A549 (cell line): ENCODE data around the gene MEF2B. TPM values are rescaled to one million over a fixed set of nuclear protein-coding genes. Genes with fewer than 3 reads are reported as not detected.
"Not testable (repeated sequence)": the region's sequence is repeated elsewhere in the genome, so short reads cannot be mapped to it uniquely, and the experiment has no call there.

Experiments used
- ATAC-seq, 2 experiments: fragments of 200-7000 bp in 1 of 2; fragments of >200 bp in 1 of 2; cut with Nextera tagmentation in 1 of 2; cut with Tn5 transposase in 1 of 2; 3 replicates each; pipeline versions ENCODE4 v1.8.0 to v1.9.1; 2018 to 2020; ENCODE audit warnings: mild to moderate bottlenecking in 1 of 2, moderate library complexity in 1 of 2
- CTCF ChIA-PET: fragments of 300-600 bp; sonication (Branson Sonifier 250); formaldehyde crosslinking; extraction: SDS; loops from one replicate; lab custom pipeline; 2021; ENCODE audit warnings: antibody characterized with exemption, inconsistent platforms; lab: Yijun Ruan, JAX
- POLR2A ChIA-PET: fragments of 350-600 bp; formaldehyde crosslinking; extraction: SDS; loops from one replicate; lab custom pipeline; 2021; ENCODE audit warnings: antibody characterized with exemption, inconsistent platforms; lab: Yijun Ruan, JAX
- DNase-seq, 2 experiments: peaks; one replicate each; pipeline versions ENCODE4 v3.0.0 to v3.0.0-alpha.2; 2011 to 2016; ENCODE audit warnings: low read depth in 1 of 2, low spot score in 1 of 2
- FAIRE-seq: peaks from 2 replicates; lab custom pipeline; 2011; peaks lifted over from hg19 to GRCh38; lab: Jason Lieb, UNC
- H3K27ac ChIP-seq, 2 experiments: fragments of >200 bp; sonication (Bioruptor Twin); formaldehyde crosslinking; 3 replicates each; pipeline ENCODE4 v1.5.1; 2016 to 2017
- H3K4me1 ChIP-seq: fragments of >200 bp; sonication (Bioruptor Twin); formaldehyde crosslinking; 3 replicates; pipeline ENCODE4 v1.6.1; 2016
- H3K4me2 ChIP-seq: fragments of >200 bp; sonication (Bioruptor Twin); formaldehyde crosslinking; 3 replicates; pipeline ENCODE4 v1.6.1; 2016
- H3K4me3 ChIP-seq: fragments of >200 bp; sonication (Bioruptor Twin); formaldehyde crosslinking; 3 replicates; pipeline ENCODE4 v1.5.1; 2016
- H3K9me3 ChIP-seq: fragments of >200 bp; sonication (Bioruptor Twin); formaldehyde crosslinking; 3 replicates; pipeline ENCODE4 v1.6.1; 2016
- ATOH8 ChIP-seq: fragments of 250-450 bp; sonication (Bioruptor Pico); IDR thresholded peaks from 2 replicates; pipeline ENCODE4 v1.5.0; 2020; ENCODE audit warnings: low read depth, mild to moderate bottlenecking, moderate library complexity
- BHLHE40 ChIP-seq: IDR thresholded peaks from 2 replicates; pipeline ENCODE4 v1.6.1; 2012; ENCODE audit warnings: low read depth, low read length, inconsistent platforms
- CBX8 ChIP-seq: fragments of 200-600 bp; sonication (generic); IDR thresholded peaks from 2 replicates; pipeline ENCODE4 v1.6.1; 2016
- EHMT2 ChIP-seq: fragments of 200-600 bp; sonication (generic); IDR thresholded peaks from 2 replicates; pipeline ENCODE4 v1.6.1; 2016; ENCODE audit warnings: antibody characterized with exemption, low read depth, mild to moderate bottlenecking, moderate library complexity
- ELK1 ChIP-seq: fragments of 150-350 bp; IDR thresholded peaks from 2 replicates; pipeline ENCODE4 v1.6.1; 2014; ENCODE audit warnings: low read depth, mild to moderate bottlenecking, low read length
- EP300 ChIP-seq, 2 experiments: fragments of >200 bp; sonication (Bioruptor Twin); formaldehyde crosslinking; IDR thresholded peaks; 2 replicates in 1 of 2; 3 replicates in 1 of 2; pipeline ENCODE4 v1.6.1; 2016 to 2017
- FOSL2 ChIP-seq, 2 experiments: fragments of 450-650 bp in 1 of 2; fragments of >200 bp in 1 of 2; sonication (Bioruptor Twin) in 1 of 2; formaldehyde crosslinking; IDR thresholded peaks; 2 replicates each; pipeline versions ENCODE4 v1.5.0 to v1.6.1; 2016 to 2020; ENCODE audit warnings: mild to moderate bottlenecking in 1 of 2, moderate library complexity in 1 of 2
- KDM1A ChIP-seq: fragments of 200-600 bp; sonication (generic); IDR thresholded peaks from 2 replicates; pipeline ENCODE4 v1.6.1; 2016; ENCODE audit warnings: low read depth, mild to moderate bottlenecking
- KDM5A ChIP-seq: fragments of 200-600 bp; sonication (generic); IDR thresholded peaks from 2 replicates; pipeline ENCODE4 v1.6.1; 2016; ENCODE audit warnings: antibody characterized with exemption, mild to moderate bottlenecking
- NFE2L2 ChIP-seq: fragments of 150-350 bp; conservative IDR thresholded peaks from 2 replicates; pipeline ENCODE4 v1.6.1; 2014; ENCODE audit warnings: low read length
- NPAS2 ChIP-seq: fragments of 250-450 bp; sonication (Bioruptor Pico); IDR thresholded peaks from 2 replicates; pipeline ENCODE4 v1.8.0; 2022; ENCODE audit warnings: mild to moderate bottlenecking, moderate library complexity, borderline replicate concordance
- POLR2A ChIP-seq: IDR thresholded peaks from 2 replicates; pipeline ENCODE4 v1.6.1; 2012; ENCODE audit warnings: mild to moderate bottlenecking, low read length
- RAD21 ChIP-seq, 2 experiments: fragments of >200 bp in 1 of 2; sonication (Bioruptor Twin) in 1 of 2; formaldehyde crosslinking in 1 of 2; IDR thresholded peaks in 1 of 2; conservative IDR thresholded peaks in 1 of 2; 2 replicates in 1 of 2; 3 replicates in 1 of 2; pipeline ENCODE4 v1.6.1; 2012 to 2018; ENCODE audit warnings: inconsistent platforms in 1 of 2
- TP53 ChIP-seq: fragments of 250-450 bp; sonication (Bioruptor Pico); IDR thresholded peaks from 2 replicates; pipeline ENCODE4 v1.5.0; 2021; ENCODE audit warnings: mild to moderate bottlenecking, moderate library complexity
- ZNF302 ChIP-seq: fragments of 250-450 bp; sonication (Bioruptor Pico); IDR thresholded peaks from 2 replicates; pipeline ENCODE4 v1.9.0; 2021; ENCODE audit warnings: inconsistent platforms, mild to moderate bottlenecking, moderate library complexity
- WGBS: methylation state at CpG from one replicate; pipeline ENCODE4 v1.1.6; 2017; ENCODE audit errors: missing lambda C conversion rate; 5-methylcytosine and 5-hydroxymethylcytosine counted together
- polyA plus RNA-seq, 4 experiments: library from polyadenylated mRNA; depleted of rRNA in 3 of 4; stranded (reverse); fragments of >200 nt; fragmentation: RNase III in 1 of 4; extraction: RNeasy Plus Mini Kit Qiagen cat#74134 plus additional on column Dnase treatment in 1 of 4; gene quantifications; 2 replicates in 3 of 4; 3 replicates in 1 of 4; pipeline ENCODE4 v1.2.3, GENCODE V29; 2011 to 2017
- TF ChIP-seq, protein P1 (sequence below): IDR thresholded peaks from 2 replicates; pipeline ENCODE4 v1.6.1; 2012; ENCODE audit warnings: low read depth, borderline replicate concordance
- TF ChIP-seq, protein P2 (sequence below): fragments of 250-450 bp; sonication (Bioruptor Pico); IDR thresholded peaks from 2 replicates; pipeline ENCODE4 v1.5.0; 2021; ENCODE audit warnings: mild to moderate bottlenecking, moderate library complexity, borderline replicate concordance
- TF ChIP-seq, protein P3 (sequence below): fragments of 450-650 bp; IDR thresholded peaks from 2 replicates; pipeline ENCODE4 v1.6.1; 2014; ENCODE audit warnings: antibody characterized with exemption

MEF2B gene
- polyA plus RNA-seq, 2 of the 4 experiments (the other 2 are of a cell fraction): 0.10 to 0.13 TPM

- peak overlapping the region; percentile 67 for H3K4me3 ChIP-seq
- 0 out of 3 replicates have a peak, but pooled peaks cover 7% of the 10 kb centered on the region for H3K4me1 ChIP-seq
- H3K9me3 ChIP-seq: no peaks in the 10 kb centered on the region
- peak overlapping the region; percentile 87 to 96 for H3K27ac ChIP-seq
- WGBS: 61% methylated on average over 15 of the region's 25 CpGs
- POLR2A ChIA-PET: no interaction called here
- ATAC-seq (0 out of 6 replicates have a peak, but pooled peaks of 1 of the 2 experiments have one; percentile 5), FAIRE-seq (no peak), DNase-seq (no peak)
- TF ChIP-seq NPAS2 (CRISPR knock-in tag) (no peak), KDM1A (no peak), BHLHE40 (no peak), KDM5A (no peak), POLR2A (no peak), EP300 (IDR thresholded peaks at IDR 0.05) (no peak), EHMT2 (no peak), FOSL2 (IDR thresholded peaks at IDR 0.05) (no peak), FOSL2 (CRISPR knock-in tag; IDR thresholded peaks at IDR 0.05) (no peak), ATOH8 (CRISPR knock-in tag) (no peak), CBX8 (no peak), TP53 (no peak), RAD21 (conservative IDR thresholded peaks at IDR 0.05 in 1 of 2, IDR thresholded peaks at IDR 0.05 in 1 of 2) (no peak), ELK1 (no peak), ZNF302 (no peak), NFE2L2 (no peak)
- TF ChIP-seq, protein P1, sequence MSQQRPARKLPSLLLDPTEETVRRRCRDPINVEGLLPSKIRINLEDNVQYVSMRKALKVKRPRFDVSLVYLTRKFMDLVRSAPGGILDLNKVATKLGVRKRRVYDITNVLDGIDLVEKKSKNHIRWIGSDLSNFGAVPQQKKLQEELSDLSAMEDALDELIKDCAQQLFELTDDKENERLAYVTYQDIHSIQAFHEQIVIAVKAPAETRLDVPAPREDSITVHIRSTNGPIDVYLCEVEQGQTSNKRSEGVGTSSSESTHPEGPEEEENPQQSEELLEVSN: no peak
- TF ChIP-seq, protein P2, sequence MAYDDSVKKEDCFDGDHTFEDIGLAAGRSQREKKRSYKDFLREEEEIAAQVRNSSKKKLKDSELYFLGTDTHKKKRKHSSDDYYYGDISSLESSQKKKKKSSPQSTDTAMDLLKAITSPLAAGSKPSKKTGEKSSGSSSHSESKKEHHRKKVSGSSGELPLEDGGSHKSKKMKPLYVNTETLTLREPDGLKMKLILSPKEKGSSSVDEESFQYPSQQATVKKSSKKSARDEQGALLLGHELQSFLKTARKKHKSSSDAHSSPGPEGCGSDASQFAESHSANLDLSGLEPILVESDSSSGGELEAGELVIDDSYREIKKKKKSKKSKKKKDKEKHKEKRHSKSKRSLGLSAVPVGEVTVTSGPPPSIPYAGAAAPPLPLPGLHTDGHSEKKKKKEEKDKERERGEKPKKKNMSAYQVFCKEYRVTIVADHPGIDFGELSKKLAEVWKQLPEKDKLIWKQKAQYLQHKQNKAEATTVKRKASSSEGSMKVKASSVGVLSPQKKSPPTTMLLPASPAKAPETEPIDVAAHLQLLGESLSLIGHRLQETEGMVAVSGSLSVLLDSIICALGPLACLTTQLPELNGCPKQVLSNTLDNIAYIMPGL (CRISPR knock-in tag): no peak
- TF ChIP-seq, protein P3, sequence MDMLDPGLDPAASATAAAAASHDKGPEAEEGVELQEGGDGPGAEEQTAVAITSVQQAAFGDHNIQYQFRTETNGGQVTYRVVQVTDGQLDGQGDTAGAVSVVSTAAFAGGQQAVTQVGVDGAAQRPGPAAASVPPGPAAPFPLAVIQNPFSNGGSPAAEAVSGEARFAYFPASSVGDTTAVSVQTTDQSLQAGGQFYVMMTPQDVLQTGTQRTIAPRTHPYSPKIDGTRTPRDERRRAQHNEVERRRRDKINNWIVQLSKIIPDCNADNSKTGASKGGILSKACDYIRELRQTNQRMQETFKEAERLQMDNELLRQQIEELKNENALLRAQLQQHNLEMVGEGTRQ: no peak
- CTCF ChIA-PET: no interaction called here
- peak overlapping the region; percentile 93 for H3K4me2 ChIP-seq
These were observed 32.4 kb downstream of the MEF2B start for GRCh38 chr19:19137556-19138108.

DNA sequence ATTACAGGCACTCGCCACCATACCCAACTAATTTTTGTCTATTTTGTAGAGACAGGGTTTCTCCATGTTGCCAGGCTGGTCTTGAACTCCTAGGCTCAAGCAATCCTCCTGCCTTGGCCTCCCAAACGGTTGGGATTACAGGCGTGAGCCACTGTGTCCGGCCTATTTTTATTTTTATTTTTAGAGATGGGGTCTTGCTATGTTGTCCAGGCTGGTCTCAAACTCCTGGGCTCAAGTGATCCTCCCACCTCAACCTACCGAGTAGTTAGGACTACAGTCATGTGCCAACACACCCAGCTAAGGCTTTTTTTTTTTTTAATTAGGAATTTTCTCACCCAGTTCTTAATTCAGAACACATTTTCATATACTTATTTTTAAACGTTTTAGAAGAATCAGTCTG is 34.4 kb downstream of the MEF2B start:
- H3K4me2 ChIP-seq, H3K4me1 ChIP-seq, FAIRE-seq, H3K4me3 ChIP-seq, ATAC-seq, POLR2A ChIA-PET, H3K9me3 ChIP-seq, H3K27ac ChIP-seq, DNase-seq: not testable (repeated sequence)
- CTCF ChIA-PET: interaction anchor here (1.2 kb wide), 1 partner anchor 12 kb away, joined by 3 read pairs; no protein-coding TSS in a partner anchor
- 81% methylated on average over 6 of the region's 6 CpGs for WGBS
